Left ventricle myocardium inferior (tissue), 1 donor: ENCODE results near the gene TECTB. TPM values are rescaled to one million over a fixed set of nuclear protein-coding genes. Genes with fewer than 3 reads are reported as not detected.

ENCODE experiments used
- DNase-seq: peaks from one replicate; pipeline ENCODE4 v3.0.0-alpha.2; 2020
- H3K27ac ChIP-seq: fragments of 200-600 bp; replicated peaks from 2 replicates; pipeline ENCODE4 v1.8.0; 2021
- H3K27me3 ChIP-seq: fragments of 200-600 bp; 2 replicates; pipeline ENCODE4 v1.8.0; 2021; ENCODE audit warnings: low read depth
- H3K36me3 ChIP-seq: fragments of 200-600 bp; 2 replicates; pipeline ENCODE4 v1.8.0; 2021
- H3K4me1 ChIP-seq: fragments of 200-600 bp; 2 replicates; pipeline ENCODE4 v1.8.0; 2021
- H3K4me3 ChIP-seq: fragments of 200-600 bp; 2 replicates; pipeline ENCODE4 v1.8.0; 2021; ENCODE audit warnings: mild to moderate bottlenecking, moderate library complexity
- H3K9me3 ChIP-seq: fragments of 200-600 bp; replicated peaks from 2 replicates; pipeline ENCODE4 v1.8.0; 2021
- CTCF ChIP-seq: fragments of 200-600 bp; IDR thresholded peaks from 2 replicates; pipeline ENCODE4 v1.8.0; 2021; ENCODE audit warnings: antibody characterized with exemption, mild to moderate bottlenecking, borderline replicate concordance
- intact Hi-C: fragments of 100-400 bp; cut with micrococcal nuclease; formaldehyde crosslinking; loops from one replicate; pipeline ENCODE4 v1.11.0; 2022
- total RNA-seq: library from RNA; stranded (reverse); fragmentation: NEBNext Ultra II Directional; extraction: Animal tissue kit (Norgen Biotek cat#: 25700); gene quantifications from one replicate; pipeline ENCODE4 v1.2.1, GENCODE V29; 2021
- donor health status: DM: no; HTN: yes; CAD: no; lungs with severe emphysema.

The TECTB gene
- total RNA-seq, 1 donor from 2014 or later = not detected

- H3K4me3 ChIP-seq = no peak overlapping the region
- H3K27me3 ChIP-seq = no peaks in the 10 kb centered on the region
- no peaks in the 10 kb centered on the region for H3K36me3 ChIP-seq
- intact Hi-C loops = no loop called here
- DNase-seq = no peak
- H3K27ac ChIP-seq = no peak overlapping the region
- no peaks in the 10 kb centered on the region for H3K9me3 ChIP-seq
- no peaks in the 10 kb centered on the region for H3K4me1 ChIP-seq
- no peak for TF ChIP-seq CTCF
Measured at GRCh38 chr10:112332509-112333228, 49.5 kb downstream of the TECTB start.

GRCh38 chr10:112333452-112333851 is 50.3 kb downstream of the TECTB start:
- no peak for DNase-seq
- Histone ChIP-seq H3K4me1 (no peaks in the 10 kb centered on the region), H3K4me3 (no peak overlapping the region), H3K27me3 (no peaks in the 10 kb centered on the region), H3K36me3 (no peaks in the 10 kb centered on the region), H3K27ac (no peak overlapping the region), H3K9me3 (no peaks in the 10 kb centered on the region)
- TF ChIP-seq CTCF = no peak
- intact Hi-C loops = no loop called here

GRCh38 chr10:112335111-112335867 is 52.1 kb downstream of the TECTB start:
- DNase-seq = no peak
- no peaks in the 10 kb centered on the region for H3K9me3 ChIP-seq
- no peaks in the 10 kb centered on the region for H3K36me3 ChIP-seq
- no peak overlapping the region for H3K4me3 ChIP-seq
- H3K4me1 ChIP-seq = no peaks in the 10 kb centered on the region
- TF ChIP-seq CTCF = no peak
- no peak overlapping the region for H3K27ac ChIP-seq
- intact Hi-C loops = no loop called here
- H3K27me3 ChIP-seq = no peaks in the 10 kb centered on the region

- TF ChIP-seq CTCF = no peak
- H3K27me3 ChIP-seq = no peaks in the 10 kb centered on the region
Measured at GRCh38 chr10:112335868-112336265, 52.7 kb downstream of the TECTB start.

GRCh38 chr10:112336556-112337201 is 53.5 kb downstream of the TECTB start:
- Histone ChIP-seq H3K27ac (no peak overlapping the region), H3K4me1 (no peaks in the 10 kb centered on the region), H3K27me3 (no peaks in the 10 kb centered on the region), H3K36me3 (no peaks in the 10 kb centered on the region), H3K4me3 (no peak overlapping the region), H3K9me3 (no peaks in the 10 kb centered on the region)
- intact Hi-C loops = no loop called here
- no peak for DNase-seq
- TF ChIP-seq CTCF = no peak

More at GRCh38 chr10:112335868-112336265, 52.7 kb downstream of the TECTB start:
- H3K4me3 ChIP-seq = no peak overlapping the region
- intact Hi-C loops = no loop called here
- no peak overlapping the region for H3K27ac ChIP-seq
- H3K4me1 ChIP-seq = no peaks in the 10 kb centered on the region
- no peak for DNase-seq
- H3K9me3 ChIP-seq = no peaks in the 10 kb centered on the region
- no peaks in the 10 kb centered on the region for H3K36me3 ChIP-seq
